ENCODE data around the gene PKP4.

DNA sequence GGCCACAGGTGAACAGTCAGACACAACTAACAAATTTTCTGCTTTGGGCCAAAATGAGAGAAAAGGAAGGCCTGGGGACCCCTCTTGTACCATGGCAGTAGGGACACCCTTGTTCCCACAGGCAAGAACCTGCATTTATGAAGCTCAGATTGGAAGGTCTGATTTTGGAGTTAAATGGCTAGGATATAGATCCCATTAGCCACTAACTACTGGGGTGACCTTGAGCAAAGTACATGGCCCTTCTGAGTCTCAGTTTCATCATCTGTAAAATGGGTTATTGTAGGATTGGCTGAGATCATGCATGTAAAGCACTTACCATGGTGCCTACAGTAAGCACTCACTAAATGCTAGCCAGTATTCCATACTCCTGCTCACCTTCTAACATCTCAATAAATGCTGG is 236.7 kb downstream of the PKP4 start:
- TF ChIP-seq EZH2 (IDR thresholded peaks at IDR 0.05; ENCODE audit: borderline replicate concordance, low read depth, low read length) (no peak), POLR2A (conservative IDR thresholded peaks at IDR 0.05) (no peak), HDAC1 (IDR thresholded peaks at IDR 0.05) (no peak), CTCF (IDR thresholded peaks at IDR 0.05 in 2 of 3, conservative IDR thresholded peaks at IDR 0.05 in 1 of 3; ENCODE audit: insufficient read depth in 2 of 3, low read depth in 1 of 3, low read length in 3 of 3) (no peak), UBTF (IDR thresholded peaks at IDR 0.05; ENCODE audit: borderline replicate concordance in 1 of 2, low read depth in 2 of 2, low read length in 2 of 2) (no peak), SLC30A9 (CRISPR knock-in tag; IDR thresholded peaks at IDR 0.05) (no peak), PRPF4 (IDR thresholded peaks at IDR 0.05; ENCODE audit: insufficient read depth, low read depth, low read length, poor library complexity, severe bottlenecking) (no peak), FOXO4 (CRISPR knock-in tag; IDR thresholded peaks at IDR 0.05) (no peak), FOXM1 (IDR thresholded peaks at IDR 0.05; ENCODE audit: low read depth) (no peak), FOXM1 (CRISPR knock-in tag; IDR thresholded peaks at IDR 0.05; ENCODE audit: low read depth) (no peak), ZKSCAN8 (CRISPR knock-in tag; IDR thresholded peaks at IDR 0.05) (no peak)
- TF ChIP-seq, protein P1, sequence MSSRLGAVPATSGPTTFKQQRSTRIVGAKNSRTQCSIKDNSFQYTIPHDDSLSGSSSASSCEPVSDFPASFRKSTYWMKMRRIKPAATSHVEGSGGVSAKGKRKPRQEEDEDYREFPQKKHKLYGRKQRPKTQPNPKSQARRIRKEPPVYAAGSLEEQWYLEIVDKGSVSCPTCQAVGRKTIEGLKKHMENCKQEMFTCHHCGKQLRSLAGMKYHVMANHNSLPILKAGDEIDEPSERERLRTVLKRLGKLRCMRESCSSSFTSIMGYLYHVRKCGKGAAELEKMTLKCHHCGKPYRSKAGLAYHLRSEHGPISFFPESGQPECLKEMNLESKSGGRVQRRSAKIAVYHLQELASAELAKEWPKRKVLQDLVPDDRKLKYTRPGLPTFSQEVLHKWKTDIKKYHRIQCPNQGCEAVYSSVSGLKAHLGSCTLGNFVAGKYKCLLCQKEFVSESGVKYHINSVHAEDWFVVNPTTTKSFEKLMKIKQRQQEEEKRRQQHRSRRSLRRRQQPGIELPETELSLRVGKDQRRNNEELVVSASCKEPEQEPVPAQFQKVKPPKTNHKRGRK (tag; IDR thresholded peaks at IDR 0.05): no peak
